HG02623 (cell line): ENCODE measurements around the gene EDN2.

Experiments used
- ATAC-seq: cut with Tn5 transposase; IDR thresholded peaks from one replicate; pipeline ENCODE4 v1.9.1; 2021; ENCODE audit warnings: moderate library complexity; ENCODE audit not compliant: unreplicated experiment

Gene EDN2

DNA sequence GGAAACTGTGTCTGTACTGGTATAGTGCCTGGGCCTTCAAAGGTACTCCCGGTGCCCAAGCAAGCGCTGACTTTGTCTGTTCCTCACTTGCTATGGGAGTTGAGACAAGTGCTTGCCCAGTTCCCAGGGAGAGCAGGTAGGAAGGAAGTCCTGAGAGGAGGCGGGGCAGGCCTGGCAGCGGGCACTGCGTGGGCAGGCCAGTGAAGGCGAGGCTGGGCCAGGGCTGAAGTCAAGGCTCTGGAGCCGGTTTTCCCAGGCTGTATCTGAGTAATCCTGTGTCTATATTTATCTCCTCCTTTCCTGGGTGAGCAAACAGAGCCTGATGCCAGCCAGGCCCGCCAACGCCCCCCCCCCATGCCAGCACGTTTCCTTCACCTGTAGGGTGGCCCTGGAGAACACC, 15.9 kb upstream of the EDN2 start:
- ATAC-seq, result no peak

DNA sequence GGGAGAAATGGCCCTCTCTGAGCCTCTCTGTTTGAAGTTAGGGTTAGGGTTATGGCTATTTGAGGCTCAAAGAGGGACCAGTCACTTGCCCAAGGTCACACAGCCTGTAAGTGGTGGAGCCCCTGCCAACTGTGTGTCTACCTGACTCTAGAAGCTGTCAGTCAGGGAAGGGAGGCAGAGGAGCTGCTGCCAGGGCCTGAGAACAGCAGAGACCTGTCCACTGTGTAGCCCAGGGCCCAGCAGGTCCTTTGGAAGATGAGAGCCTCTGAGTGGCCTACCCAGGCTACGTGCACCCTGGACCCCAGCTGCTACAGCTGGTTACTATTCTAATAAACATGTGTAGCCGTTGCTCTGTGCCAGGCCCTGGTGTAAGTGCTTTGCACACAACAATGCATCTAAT, 15.1 kb upstream of the EDN2 start:
- ATAC-seq, result no peak

DNA sequence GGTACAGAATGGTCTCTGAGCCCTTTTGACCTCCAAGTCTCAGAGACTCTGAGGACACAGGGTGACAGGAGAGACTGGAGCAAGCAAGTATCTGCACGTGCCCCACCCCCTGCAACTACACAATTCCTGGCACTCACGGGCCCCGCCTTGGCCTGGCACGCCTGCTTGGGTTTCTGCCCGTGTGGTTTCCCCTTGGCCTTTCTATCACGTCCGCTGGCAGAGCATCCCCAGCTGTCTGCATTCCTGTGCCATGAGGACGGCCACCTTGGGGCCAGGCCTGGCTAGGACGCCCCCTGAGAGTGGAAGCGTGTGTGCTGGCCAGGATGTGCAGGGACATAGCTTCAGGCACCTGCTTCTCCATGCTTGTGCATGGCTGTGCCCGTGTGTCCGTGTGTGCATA, 14.3 kb upstream of the EDN2 start:
- ATAC-seq, result no peak

DNA sequence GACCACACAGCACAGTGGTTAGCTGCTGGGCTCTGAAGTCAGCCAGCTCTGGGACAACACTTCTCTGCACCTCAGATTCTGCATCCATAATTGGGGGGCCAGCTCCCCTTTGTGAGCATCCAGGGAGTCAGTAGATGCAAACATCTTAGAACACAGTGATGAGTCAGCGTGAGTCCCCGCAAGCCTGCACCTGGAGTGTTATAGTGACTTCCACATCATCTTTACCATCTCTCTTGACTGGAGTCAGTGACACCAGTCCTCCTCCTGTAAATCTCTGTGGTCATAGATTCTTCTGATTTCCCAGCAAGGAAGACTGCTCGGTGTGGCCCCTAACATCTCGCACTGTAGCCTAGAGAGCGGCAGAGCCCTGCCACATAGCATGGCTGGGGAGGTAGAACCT, 13.9 kb upstream of the EDN2 start:
- no peak for ATAC-seq

DNA sequence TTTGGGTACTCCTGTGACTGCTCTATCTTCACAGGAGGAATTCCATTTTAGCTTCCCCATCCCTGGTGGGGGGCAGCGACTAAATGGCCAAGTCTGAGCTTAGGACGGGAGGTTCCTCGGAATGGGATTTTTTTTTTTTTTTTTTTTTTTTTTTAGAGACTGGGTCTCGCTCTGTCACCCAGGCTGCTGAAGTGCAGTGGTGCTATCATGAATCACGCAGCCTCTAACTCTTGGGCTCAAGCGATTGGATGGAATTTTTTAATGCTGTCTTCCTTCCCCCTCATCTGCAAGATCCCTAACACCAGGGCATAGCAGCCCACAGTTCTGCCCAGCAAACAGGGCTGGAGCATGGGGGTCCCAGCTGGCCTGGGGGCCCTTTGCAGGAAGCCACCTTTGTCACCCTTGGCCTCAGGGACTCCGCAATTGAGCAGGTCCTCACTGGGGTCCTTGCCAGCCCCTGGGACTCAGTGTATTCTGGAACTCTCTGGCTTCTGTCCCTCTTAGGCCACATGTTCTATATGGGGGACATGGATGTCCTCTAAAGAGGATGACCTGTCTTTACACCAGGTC, 13.1 kb upstream of the EDN2 start:
- no peak for ATAC-seq

DNA sequence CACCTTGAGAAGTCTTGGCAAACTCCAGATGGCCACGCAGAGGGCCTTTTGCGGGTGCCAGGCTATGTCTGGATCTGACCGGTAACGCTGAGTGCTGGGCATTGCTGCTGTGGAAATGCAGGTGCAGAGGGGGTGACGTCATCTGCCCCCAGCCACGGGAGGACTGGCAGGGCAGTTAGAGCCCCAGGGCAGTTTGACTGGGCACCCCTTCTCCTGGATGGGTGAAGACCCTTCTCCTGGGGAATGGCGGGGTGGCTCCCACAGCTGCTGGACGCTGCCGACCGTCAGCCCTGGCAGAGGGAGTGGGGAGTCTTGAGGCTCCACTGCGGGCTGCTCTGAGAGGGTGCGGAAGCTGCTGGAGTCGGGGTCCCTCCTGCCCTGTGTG, 12.6 kb upstream of the EDN2 start:
- ATAC-seq, result no peak

DNA sequence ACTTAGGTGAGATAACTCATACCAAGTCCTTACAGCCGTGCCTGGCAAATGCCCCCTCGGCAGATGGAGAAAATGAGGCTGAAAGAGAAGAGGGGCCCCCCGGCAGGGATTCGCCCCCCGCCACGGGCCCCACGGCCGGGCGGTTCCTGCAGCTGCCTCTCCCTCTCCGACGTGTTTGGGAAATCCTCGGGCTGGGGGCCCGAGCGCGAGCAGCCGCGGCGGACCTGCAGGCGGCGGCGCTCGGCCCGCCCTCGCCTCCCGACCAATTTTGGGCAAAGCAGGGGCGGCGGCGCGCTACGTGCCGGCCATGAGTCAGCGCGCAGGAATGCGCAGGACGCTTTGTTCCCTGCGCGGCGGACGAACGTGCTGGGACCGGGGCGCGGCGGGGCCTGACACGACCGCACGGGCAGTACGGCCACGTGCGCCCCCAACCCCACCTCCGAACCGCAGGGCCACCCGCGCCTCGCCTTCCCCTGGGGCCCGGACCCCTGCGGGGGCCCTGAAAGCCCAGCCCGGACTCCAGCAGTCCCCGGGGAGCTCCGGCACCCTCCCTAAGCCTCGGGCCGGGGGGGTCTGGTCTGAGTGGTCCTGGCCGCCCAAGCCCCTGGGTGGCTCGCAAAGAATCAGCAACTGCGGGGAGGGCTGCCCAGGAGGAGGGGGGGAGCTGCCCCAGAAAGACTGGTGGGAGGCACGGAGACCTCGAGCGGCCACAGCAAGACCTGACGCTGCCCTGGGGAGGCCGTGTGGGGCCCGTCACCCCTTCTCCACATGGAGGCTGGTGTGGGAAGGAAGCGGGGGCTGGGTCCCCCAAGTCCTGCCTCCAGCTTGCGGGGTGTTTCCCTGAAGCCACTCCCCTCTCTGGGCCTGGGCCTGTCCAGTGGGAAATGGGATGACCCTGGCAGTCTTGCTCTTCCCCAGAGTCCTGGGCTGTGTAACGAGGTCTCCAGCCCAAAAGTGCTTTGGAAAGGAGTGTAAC, 11.9 kb upstream of the EDN2 start:
- no peak for ATAC-seq

DNA sequence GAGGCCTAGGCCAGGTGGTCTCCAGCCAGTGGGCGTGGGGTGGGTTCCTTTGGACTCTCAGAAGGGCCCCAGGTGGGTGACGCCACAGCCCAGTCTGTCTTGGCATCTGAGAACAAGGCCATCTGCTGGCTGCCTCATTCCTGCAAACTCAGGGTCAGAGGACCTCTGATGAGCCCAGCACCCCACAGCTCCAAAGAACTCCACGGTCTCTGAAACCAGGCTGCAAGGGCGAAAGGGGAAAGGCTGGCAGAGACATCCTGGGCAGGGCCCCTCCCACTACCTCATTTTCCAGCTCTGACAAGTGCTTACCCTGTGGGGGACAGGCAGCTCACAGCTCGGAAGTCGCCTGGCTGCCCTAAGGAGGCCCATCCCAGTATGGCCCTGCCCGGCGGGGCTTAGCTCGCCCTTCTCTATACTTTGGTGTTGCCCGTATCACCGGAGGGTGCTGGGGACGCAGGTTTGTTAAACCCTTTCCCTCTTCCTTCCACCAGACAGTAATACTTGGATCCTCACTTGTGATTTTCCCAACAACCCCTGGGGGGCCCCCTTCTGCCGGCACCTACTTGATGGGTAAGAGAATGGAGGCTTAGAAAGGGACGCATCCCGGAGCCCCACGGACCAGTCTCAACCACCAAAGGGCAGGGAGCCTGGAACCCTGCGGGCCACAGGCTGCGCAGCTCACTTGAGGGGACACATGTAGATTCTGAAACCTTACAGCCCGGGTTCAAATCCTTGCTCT, 10.9 kb upstream of the EDN2 start:
- ATAC-seq, result no peak

DNA sequence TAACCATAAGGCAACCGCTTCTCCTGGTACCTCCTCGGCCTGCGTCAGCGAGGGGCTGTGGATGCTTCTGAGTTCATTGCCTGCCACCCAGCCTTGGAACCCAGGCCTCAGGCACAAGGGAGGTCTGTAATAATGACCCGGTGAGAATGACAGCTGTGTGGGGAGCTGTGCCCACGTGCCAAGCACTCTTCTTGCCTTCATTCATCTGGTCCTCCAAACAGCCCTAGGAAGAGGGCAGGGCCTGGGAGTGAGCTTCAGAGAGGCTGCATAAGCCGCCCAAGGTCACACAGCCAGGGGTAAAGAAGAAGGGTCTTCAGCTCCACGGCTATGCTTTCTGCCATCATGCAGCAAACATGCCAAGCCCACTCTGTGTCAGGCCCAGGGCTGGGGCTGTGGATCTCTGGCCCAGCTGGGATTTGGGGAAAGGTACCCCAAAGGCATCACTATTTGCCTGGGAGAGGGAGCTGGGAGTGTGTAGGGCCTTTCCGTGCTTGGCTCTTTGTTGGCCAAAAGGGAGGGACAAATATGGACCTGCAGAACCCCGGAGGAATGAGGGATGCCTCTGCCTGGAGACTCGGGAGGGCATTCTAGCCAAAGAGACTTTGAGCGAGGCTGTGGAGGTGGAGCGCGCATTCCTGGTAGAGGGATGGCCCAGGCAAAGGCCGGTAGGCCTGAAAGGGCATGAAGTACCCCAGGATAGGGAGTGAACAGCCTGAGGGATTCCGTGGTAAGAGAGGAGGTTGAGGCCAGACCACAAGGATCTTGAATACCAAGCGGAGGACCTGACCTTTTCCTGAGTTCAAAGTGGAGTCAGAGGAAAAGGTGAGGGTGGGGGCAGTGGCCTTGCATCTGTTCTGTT, 10.1 kb upstream of the EDN2 start:
- no peak for ATAC-seq

DNA sequence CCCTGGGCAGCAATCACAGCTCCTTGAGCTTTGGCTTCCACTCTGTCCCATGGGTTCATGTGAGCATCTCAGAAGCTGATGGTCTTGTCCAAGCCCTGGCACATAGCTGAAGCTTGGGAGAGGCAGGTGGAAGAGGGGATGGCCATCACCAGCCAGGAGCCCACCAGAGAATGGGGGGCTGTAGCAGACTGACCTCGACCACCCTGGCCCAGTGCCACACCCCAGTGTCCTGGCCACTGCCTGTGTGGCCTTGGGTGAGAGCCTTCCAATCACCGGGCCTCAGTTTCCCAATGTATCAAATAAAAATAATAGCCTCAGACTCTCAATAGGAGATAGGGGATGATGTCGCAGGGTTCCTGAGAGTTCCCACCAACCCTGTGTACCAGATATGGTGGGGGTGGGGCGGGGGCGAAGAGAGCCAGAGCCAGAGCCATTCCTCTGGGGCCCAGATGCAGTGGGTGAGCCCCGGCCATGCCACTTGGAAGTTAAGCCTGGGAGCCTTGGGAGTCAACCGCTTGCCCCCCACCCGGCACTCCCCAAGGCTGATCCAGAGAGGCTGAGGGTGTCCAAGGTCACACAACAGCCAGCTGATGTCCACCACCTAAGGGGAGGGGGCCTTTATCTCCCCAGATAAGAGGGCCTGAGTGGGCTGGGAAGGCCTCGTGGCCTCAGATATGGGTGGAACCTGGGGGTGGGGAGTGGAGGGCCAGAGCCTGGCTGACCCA, 9.3 kb upstream of the EDN2 start:
- no peak for ATAC-seq

DNA sequence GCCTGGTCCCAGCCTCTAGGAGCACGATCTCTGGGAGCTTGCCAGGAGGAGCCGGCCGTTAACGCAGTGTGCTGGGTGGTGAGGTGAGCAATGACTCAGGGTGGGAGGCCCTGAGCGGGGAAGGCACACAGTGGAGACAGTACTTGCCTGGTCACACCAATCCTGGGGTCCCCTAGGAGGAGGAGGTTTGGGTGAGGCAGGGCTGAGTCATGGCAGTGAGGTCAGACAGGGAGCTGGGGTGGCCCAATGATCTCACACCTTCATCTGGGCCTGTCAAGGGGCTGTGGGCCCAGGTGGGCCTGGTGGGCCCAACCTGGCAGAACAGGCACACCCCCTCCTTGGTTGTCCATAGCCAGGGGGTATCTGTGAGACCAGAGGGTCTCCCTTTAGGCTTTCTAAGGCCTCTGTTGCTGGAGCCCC, 8.6 kb upstream of the EDN2 start:
- ATAC-seq, result no peak

DNA sequence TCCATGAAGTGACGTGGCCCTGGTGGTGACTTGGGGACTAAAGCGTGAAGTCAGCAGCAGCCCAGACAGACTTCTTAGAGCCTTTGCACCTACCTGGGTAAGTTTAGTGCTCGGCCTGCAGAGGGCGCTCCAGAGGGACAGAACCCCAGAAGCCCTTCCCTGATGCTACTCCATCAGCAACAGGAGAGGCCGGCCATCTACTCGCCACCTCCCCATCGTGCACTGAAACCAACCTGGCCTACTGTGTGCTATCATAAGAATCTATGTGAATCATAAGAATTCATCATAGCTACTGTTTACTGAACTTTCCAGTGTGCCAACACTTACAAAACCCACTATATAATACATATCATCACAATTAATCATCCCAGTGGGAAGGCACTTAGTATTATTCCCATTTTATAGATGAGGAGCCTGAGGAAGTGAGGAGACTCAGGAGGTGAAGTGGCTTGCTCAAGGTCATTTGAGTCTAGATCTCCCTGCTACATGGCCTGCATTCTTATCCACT, 7.9 kb upstream of the EDN2 start:
- ATAC-seq, result no peak

DNA sequence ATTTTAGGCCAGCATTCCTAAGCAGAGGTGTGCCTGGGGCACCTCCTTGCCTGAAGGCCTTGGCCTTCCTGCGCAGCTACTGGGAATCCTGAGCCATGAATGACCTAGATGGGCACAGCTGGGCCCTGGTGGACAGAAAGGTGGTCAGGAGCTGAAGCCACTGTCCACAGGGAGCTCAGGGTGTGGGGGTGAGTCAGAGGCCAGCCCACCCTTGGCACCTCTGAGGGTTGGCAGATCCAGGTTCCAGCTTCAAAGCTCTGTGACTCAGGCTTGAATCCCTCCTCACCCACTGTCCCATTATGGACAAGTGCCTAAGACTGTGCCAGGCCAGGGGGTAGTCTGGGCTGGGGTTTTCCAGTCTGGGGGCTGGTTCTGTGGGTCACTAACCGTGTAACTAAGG, 6.4 kb upstream of the EDN2 start:
- ATAC-seq, result no peak

DNA sequence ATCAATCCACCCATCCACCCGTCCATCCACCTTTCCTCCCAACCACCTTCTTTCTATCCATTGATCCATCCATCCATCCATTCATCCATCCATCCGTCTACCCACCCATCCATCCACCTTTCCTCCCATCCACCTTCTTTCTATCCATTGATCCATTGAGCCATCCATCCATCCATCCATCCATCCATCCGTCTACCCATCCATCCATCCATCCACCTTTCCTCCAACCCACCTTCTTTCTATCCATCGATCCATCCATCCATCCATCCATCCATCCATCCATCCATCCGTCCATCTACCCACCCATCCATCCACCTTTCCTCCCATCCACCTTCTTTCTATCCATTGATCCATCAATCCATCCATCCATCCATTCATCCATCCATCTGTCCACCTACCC, 5.1 kb upstream of the EDN2 start:
- ATAC-seq, result no peak

DNA sequence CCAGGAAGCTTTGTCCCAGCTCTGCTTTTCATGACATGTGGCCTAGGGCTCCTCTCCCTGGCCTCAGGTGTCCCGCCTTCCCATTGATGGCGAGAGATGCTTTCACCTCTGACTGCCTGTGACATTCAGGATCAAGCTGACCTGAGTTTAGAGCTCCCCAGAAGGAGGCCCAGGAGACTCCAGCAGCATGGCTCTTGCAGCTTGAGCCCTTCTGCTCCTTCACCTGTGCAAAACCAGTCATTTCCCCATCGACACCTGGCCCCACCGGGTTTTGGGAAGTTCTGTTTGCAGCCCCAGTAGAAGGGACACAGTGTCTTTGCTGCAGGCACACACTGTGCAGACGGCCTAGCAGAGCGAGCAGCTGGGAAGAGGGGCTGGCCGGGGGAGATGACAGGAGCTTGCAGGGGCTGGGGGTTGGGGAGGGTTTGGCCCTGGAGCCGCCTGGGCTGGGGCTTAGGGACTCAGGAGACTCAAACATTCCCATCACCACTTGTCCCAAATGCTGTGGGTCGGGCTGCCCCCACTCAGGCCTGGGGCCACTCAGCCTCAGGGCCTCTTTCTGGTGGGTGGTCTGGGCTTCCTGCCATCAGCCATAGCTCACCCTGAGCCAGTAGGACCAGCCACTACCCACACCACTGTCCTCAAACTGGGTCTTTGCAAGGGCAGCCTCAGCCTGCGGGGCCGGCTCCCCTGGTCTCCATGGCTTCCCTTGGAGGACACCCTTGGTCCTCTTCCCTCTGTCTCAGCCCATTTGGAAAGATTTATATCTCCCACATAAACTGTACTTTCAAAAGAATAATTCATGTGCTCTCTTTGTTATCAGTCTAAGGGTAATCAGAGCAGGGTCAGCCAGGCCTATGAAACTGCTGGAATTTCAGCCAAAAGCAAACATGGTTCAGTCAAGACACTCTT, 3.8 kb upstream of the EDN2 start:
- ATAC-seq, result no peak

DNA sequence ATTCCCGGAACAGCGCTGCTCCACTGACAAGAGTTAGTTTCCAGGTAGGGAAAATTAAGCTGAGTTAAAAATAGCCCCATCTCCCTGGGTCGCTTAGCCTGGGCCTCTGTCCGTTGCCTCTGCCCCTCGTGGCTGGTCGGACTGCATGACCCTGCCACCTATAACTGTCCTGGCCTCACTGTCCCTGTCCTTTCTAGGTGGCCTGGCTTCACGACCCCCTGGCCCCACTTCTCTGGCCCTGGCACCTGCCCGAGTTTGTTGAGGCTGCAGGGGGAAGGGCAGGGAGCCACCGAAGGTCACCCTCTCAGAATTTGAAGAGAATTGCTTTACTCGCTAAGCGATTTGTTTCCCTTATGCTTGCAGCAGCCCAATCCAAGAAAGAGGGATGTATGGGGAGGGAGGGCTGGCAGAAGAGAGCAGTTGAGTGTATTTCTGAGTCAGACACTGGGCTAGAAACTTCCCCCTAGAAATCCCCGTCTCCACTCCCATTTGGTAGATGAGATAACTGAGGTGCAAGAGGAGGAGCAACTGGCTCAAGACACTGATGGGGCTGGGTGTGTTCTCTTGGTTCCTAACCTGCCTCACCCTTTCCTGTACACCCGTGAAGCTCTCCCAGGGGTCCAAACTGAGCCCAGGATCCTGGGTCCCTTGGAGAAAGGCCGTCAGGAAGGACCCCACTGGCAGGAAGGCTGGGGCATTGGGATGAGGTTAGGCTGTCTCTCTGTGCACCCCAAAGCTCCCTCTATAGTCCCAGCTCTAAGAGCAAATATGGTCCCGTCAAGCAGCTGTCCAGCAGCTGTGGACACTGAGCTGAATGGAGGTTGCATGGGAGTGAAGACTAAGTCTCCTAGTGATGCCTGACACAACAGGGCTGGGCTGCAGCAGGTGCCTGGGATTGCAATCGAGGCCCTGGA, 2.9 kb upstream of the EDN2 start:
- no peak for ATAC-seq

DNA sequence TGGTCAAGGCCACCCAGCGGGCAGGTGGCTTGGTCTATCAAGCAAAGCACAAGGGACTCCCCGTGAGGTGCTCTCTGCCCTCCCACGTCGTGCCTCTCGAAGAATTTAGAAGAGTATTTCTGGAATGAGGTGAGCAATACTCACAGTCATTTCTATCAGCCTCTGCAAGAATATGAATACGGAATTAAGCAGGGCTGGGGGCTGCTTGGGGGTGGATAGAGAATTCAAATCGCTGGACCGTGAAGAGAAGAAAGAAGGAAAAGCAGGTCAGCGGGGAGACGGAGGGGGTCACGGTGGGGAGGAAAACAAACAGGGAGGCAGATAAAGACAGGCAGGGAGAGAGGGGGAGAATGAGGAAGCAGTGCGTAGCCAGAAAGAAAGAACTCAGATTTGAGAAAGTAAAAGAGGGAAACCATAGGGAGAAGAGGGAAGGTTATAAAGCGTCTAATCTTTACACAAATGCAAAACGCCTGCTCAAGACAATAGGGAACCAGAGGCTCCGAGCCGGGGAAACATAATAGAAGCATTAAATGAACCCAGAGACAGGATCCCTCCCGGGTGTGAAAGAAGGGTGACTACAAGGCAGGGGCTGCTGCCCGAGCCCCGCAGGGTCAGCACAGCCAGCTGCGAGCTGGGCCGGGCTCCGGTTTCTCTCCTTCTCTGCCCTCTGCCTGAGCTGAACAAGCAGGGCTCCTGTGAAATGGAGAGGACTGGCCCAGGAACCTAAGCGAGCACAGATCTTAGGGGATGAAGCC, 2.1 kb upstream of the EDN2 start:
- ATAC-seq, result no peak

DNA sequence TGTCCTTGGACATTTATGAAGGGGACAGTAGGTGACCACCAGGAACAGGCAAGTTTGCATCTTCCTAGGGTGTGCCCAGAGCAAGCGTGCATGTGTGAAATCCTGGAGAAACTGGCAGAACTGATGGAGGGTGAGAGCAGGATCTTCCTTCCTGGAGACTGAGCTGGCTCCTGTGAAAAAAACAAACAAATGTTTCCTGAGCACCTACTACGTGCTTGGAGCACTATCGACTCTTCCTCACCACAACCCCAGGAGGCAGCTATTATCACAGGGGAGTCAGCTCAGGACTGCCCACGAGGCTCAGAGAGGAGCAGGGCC, 1.5 kb upstream of the EDN2 start:
- ATAC-seq, result no peak
